ENCODE measurements around the gene MTA1. TPM values are rescaled to one million over a fixed set of nuclear protein-coding genes. Genes with fewer than 3 reads are reported as not detected.

The MTA1 gene
- total and polyA plus RNA-seq, 10 of the 15 experiments (the other 5 are each of a cell fraction or from before 2014, with no cell fraction given): 0.14 to 162 (median 30.6) TPM

- TF ChIP-seq, protein P1, sequence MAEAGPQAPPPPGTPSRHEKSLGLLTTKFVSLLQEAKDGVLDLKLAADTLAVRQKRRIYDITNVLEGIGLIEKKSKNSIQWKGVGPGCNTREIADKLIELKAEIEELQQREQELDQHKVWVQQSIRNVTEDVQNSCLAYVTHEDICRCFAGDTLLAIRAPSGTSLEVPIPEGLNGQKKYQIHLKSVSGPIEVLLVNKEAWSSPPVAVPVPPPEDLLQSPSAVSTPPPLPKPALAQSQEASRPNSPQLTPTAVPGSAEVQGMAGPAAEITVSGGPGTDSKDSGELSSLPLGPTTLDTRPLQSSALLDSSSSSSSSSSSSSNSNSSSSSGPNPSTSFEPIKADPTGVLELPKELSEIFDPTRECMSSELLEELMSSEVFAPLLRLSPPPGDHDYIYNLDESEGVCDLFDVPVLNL (IDR thresholded peaks at IDR 0.05; ENCODE audit: low read depth, low read length): no peak
- peak; percentile 85 for TF ChIP-seq DPF2 (IDR thresholded peaks at IDR 0.05)
- TF ChIP-seq ASH2L (IDR thresholded peaks at IDR 0.05; ENCODE audit: borderline replicate concordance, low read depth): peak; percentile 72; the same call in 1 of the 2 replicates
- TF ChIP-seq SMARCA5 (IDR thresholded peaks at IDR 0.05): no peak
- TF ChIP-seq IKZF1 (conservative IDR thresholded peaks at IDR 0.05): peak; percentile 83
- TF ChIP-seq IRF4 (IDR thresholded peaks at IDR 0.05; ENCODE audit: low read depth, low read length): no peak
- TF ChIP-seq, protein P2, sequence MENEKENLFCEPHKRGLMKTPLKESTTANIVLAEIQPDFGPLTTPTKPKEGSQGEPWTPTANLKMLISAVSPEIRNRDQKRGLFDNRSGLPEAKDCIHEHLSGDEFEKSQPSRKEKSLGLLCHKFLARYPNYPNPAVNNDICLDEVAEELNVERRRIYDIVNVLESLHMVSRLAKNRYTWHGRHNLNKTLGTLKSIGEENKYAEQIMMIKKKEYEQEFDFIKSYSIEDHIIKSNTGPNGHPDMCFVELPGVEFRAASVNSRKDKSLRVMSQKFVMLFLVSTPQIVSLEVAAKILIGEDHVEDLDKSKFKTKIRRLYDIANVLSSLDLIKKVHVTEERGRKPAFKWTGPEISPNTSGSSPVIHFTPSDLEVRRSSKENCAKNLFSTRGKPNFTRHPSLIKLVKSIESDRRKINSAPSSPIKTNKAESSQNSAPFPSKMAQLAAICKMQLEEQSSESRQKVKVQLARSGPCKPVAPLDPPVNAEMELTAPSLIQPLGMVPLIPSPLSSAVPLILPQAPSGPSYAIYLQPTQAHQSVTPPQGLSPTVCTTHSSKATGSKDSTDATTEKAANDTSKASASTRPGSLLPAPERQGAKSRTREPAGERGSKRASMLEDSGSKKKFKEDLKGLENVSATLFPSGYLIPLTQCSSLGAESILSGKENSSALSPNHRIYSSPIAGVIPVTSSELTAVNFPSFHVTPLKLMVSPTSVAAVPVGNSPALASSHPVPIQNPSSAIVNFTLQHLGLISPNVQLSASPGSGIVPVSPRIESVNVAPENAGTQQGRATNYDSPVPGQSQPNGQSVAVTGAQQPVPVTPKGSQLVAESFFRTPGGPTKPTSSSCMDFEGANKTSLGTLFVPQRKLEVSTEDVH (IDR thresholded peaks at IDR 0.05; ENCODE audit: low read depth, partially characterized antibody): no peak
- peak; percentile 85; the same call in 1 of the 2 replicates for TF ChIP-seq ZNF592 (IDR thresholded peaks at IDR 0.05)
- TF ChIP-seq NRF1 (conservative IDR thresholded peaks at IDR 0.05; ENCODE audit: low read depth, low read length): peak; percentile 65
- peak; percentile 28; the same call in 1 of the 2 replicates for TF ChIP-seq PAX5 (IDR thresholded peaks at IDR 0.05; ENCODE audit: borderline replicate concordance, low read depth, low read length)
- TF ChIP-seq NR2C2 (IDR thresholded peaks at IDR 0.05; ENCODE audit: borderline replicate concordance, control insufficient read depth, insufficient read length, low read depth): no peak
- no peak for TF ChIP-seq ATF7 (IDR thresholded peaks at IDR 0.05; ENCODE audit: low read depth)
- no peak for TF ChIP-seq HDAC2 (IDR thresholded peaks at IDR 0.05)
- peak; percentile 55; the same call in 1 of the 2 replicates for TF ChIP-seq TAF1 (IDR thresholded peaks at IDR 0.05; ENCODE audit: borderline replicate concordance, low read depth, low read length)
- no peak for TF ChIP-seq FOXM1 (IDR thresholded peaks at IDR 0.05; ENCODE audit: low read depth, low read length)
- TF ChIP-seq, protein P3, sequence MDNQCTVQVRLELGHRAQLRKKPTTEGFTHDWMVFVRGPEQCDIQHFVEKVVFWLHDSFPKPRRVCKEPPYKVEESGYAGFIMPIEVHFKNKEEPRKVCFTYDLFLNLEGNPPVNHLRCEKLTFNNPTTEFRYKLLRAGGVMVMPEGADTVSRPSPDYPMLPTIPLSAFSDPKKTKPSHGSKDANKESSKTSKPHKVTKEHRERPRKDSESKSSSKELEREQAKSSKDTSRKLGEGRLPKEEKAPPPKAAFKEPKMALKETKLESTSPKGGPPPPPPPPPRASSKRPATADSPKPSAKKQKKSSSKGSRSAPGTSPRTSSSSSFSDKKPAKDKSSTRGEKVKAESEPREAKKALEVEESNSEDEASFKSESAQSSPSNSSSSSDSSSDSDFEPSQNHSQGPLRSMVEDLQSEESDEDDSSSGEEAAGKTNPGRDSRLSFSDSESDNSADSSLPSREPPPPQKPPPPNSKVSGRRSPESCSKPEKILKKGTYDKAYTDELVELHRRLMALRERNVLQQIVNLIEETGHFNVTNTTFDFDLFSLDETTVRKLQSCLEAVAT (IDR thresholded peaks at IDR 0.05): no peak
- TF ChIP-seq GATAD2B (conservative IDR thresholded peaks at IDR 0.05; ENCODE audit: low read depth): peak; percentile 99
These were observed 21.4 kb upstream of the MTA1 start, which contains the start of gene TEX22 (continued) for GRCh38 chr14:105398044-105398725.
